ENCODE data around the gene OASL.

DNA sequence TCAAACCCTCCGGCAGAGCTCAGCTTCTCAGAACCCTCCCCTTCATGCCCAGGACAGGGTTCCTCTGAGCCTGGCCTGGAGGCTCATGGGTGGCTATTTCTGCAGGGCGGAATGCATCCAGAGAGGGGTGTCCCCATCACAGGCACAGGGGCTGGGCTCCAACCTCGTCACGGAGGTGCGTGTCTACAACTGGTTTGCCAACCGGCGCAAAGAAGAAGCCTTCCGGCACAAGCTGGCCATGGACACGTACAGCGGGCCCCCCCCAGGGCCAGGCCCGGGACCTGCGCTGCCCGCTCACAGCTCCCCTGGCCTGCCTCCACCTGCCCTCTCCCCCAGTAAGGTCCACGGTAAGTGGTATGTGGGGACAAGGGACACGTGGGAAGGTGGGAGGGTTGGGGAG, 45.0 kb downstream of the OASL start:
- TF ChIP-seq CTCF (IDR thresholded peaks at IDR 0.05) = no peak
- no peak for TF ChIP-seq POLR2A (IDR thresholded peaks at IDR 0.05)
